Panc1 (cell line): Measurements from ENCODE around the gene PTPRS. TPM values are rescaled to one million over a fixed set of nuclear protein-coding genes. Genes with fewer than 3 reads are reported as not detected.

Experiments used
- ATAC-seq: fragments of 200-7000 bp; cut with Tn5 transposase; 2 replicates; pipeline ENCODE4 v1.9.1; 2020; ENCODE audit warnings: mild to moderate bottlenecking, moderate library complexity
- BruUV-seq: library from RNA; stranded (reverse); fragments of 400-500 nt; replicated peaks from 2 replicates; lab custom pipeline; 2021; lab: Mats Ljungman, UMichigan
- CTCF ChIA-PET: fragments of 300-600 bp; sonication (Branson Sonifier 250); formaldehyde crosslinking; loops from one replicate; lab custom pipeline; 2022; ENCODE audit warnings: antibody characterized with exemption; lab: Charles Lee
- POLR2A ChIA-PET: fragments of 300-600 bp; sonication (Branson Sonifier 250); formaldehyde crosslinking; loops from one replicate; lab custom pipeline; 2022; ENCODE audit warnings: antibody characterized with exemption; lab: Charles Lee
- DNase-seq: peaks from one replicate; pipeline ENCODE4 v3.0.0-alpha.2; 2010; ENCODE audit warnings: low read depth, low spot score
- H3K27ac ChIP-seq: 2 replicates; pipeline ENCODE4 v1.5.1; 2011; ENCODE audit warnings: mild to moderate bottlenecking, low read length, inconsistent platforms
- H3K27me3 ChIP-seq: fragments of 200-500 bp; sonication (Bioruptor generic); 2 replicates; pipeline ENCODE4 v1.6.0; 2014; ENCODE audit warnings: low read length, inconsistent platforms; ENCODE audit not compliant: control insufficient read depth, insufficient read depth
- H3K36me3 ChIP-seq: fragments of 200-500 bp; sonication (Bioruptor generic); 2 replicates; pipeline ENCODE4 v1.5.1; 2014; ENCODE audit warnings: inconsistent platforms, mild to moderate bottlenecking, low read length, moderate library complexity; ENCODE audit not compliant: control insufficient read depth, insufficient read depth
- H3K4me1 ChIP-seq: 2 replicates; pipeline ENCODE4 v1.5.1; 2011; ENCODE audit warnings: inconsistent platforms, mild to moderate bottlenecking, low read length, moderate library complexity; ENCODE audit not compliant: control insufficient read depth, insufficient read depth
- H3K4me3 ChIP-seq, 2 experiments: 2 replicates each; pipeline ENCODE4 v1.5.1; 2011 to 2012; ENCODE audit warnings: low read depth in 2 of 2, low read length in 2 of 2, mild to moderate bottlenecking in 2 of 2, inconsistent platforms in 1 of 2, moderate library complexity in 1 of 2
- H3K9me3 ChIP-seq: fragments of 200-500 bp; sonication (Bioruptor generic); 2 replicates; pipeline ENCODE4 v1.5.1; 2014; ENCODE audit warnings: low read depth, mild to moderate bottlenecking, inconsistent platforms, low read length, moderate library complexity; ENCODE audit not compliant: control insufficient read depth, insufficient read depth
- POLR2AphosphoS5 ChIP-seq: IDR thresholded peaks from 2 replicates; pipeline ENCODE4 v1.6.1; 2012; ENCODE audit warnings: mild to moderate bottlenecking, low read depth, low read length, moderate library complexity
- REST ChIP-seq, 2 experiments: IDR thresholded peaks; 2 replicates each; pipeline ENCODE4 v1.6.1; 2011 to 2012; ENCODE audit warnings: low read depth in 2 of 2, control low read depth in 1 of 2, low read length in 1 of 2, mild to moderate bottlenecking in 1 of 2, moderate library complexity in 1 of 2; ENCODE audit not compliant: insufficient read depth in 1 of 2
- SIN3A ChIP-seq: IDR thresholded peaks from 2 replicates; pipeline ENCODE4 v1.6.1; 2012; ENCODE audit warnings: low read depth, mild to moderate bottlenecking, low read length, moderate library complexity, borderline replicate concordance; ENCODE audit not compliant: insufficient read depth
- TCF7L2 ChIP-seq: IDR thresholded peaks from 2 replicates; pipeline ENCODE4 v1.6.1; 2011; ENCODE audit warnings: mild to moderate bottlenecking, low read depth, low read length, inconsistent platforms
- in situ Hi-C: cut with HindIII; loops from 2 replicates; pipeline ENCODE4 v1.10.0; 2016; ENCODE audit warnings: low sequenced_read_pairs, low pct_unique_long_range_greater_than_20kb
- intact Hi-C: fragments of 100-400 bp; cut with micrococcal nuclease; formaldehyde crosslinking; loops from one replicate; pipeline ENCODE4 v1.10.0; 2022; ENCODE audit not compliant: unreplicated experiment
- total RNA-seq: library from RNA; stranded (reverse); gene quantifications from one replicate; pipeline ENCODE4 v1.2.1, GENCODE V29; 2021; ENCODE audit not compliant: unreplicated experiment
- TF ChIP-seq, protein P1 (sequence below): fragments of 450-650 bp; IDR thresholded peaks from 2 replicates; pipeline ENCODE4 v1.5.1; 2017; ENCODE audit warnings: mild to moderate bottlenecking

The PTPRS gene
- total RNA-seq, 1 experiment from 2014 or later: 85.4 TPM

DNA sequence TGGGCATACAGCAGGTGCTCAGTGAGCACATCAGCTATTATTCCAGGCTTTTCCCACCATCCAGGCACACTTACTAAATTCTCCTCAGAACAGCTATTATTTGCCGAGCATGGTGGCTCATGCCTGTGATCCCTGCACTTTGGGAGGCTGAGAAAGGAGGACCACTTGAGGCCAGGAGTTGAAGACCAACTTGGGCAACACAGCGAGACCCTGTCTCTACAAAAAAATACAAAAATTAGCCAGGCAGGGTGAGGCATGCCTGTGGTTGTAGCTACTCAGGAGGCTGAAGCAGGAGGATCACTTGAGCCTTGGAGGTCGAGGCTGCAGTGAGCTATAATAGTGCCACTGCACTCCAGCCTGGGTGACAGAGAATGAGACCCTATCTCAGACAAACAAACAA is 35.4 kb downstream of the PTPRS start:
- in situ Hi-C loops: no loop called here
- POLR2A ChIA-PET: no interaction called here
- CTCF ChIA-PET: no interaction called here
- no peaks in the 10 kb centered on the region for H3K27me3 ChIP-seq
- H3K9me3 ChIP-seq: no peaks in the 10 kb centered on the region
- H3K36me3 ChIP-seq: no peaks in the 10 kb centered on the region
- TF ChIP-seq, protein P1, sequence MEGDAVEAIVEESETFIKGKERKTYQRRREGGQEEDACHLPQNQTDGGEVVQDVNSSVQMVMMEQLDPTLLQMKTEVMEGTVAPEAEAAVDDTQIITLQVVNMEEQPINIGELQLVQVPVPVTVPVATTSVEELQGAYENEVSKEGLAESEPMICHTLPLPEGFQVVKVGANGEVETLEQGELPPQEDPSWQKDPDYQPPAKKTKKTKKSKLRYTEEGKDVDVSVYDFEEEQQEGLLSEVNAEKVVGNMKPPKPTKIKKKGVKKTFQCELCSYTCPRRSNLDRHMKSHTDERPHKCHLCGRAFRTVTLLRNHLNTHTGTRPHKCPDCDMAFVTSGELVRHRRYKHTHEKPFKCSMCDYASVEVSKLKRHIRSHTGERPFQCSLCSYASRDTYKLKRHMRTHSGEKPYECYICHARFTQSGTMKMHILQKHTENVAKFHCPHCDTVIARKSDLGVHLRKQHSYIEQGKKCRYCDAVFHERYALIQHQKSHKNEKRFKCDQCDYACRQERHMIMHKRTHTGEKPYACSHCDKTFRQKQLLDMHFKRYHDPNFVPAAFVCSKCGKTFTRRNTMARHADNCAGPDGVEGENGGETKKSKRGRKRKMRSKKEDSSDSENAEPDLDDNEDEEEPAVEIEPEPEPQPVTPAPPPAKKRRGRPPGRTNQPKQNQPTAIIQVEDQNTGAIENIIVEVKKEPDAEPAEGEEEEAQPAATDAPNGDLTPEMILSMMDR: no peak
- TF ChIP-seq SIN3A (no peak), REST (IDR thresholded peaks at IDR 0.05; ENCODE audit: insufficient read depth in 1 of 2, low read depth in 2 of 2, low read length in 1 of 2) (no peak), POLR2AphosphoS5 (no peak), TCF7L2 (no peak)
- ATAC-seq: no peak
- DNase-seq: no peak
- intact Hi-C loops: no loop called here
- no peak overlapping the region for H3K27ac ChIP-seq
- H3K4me3 ChIP-seq: no peak overlapping the region
- H3K4me1 ChIP-seq: peaks cover 3% of the 10 kb centered on the region; the same call in 1 of the 2 replicates
- no TSS peak for BruUV-seq

DNA sequence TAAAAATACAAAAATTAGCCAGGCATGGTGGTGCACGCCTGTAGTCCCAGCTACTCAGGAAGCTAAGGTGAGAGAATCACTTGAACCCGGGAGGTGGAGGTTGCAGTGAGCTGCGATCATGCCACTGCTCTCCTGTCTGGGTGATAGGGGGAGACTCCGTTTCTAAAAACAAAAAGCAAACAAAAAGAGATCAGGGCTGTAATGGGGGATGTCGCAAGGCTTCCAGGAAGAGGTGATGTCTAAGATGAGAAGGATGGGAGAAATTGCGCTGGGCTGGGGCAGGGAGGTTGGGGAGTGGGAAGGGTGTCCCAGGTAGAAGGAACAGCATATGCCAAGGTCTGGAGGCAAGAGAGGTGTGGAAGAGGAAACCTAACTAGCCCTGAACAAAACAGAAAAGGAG is 36.1 kb downstream of the PTPRS start:
- ATAC-seq: no peak
- in situ Hi-C loops (no loop called here), intact Hi-C loops (no loop called here)
- Histone ChIP-seq H3K27me3 (no peaks in the 10 kb centered on the region), H3K4me1 (peaks cover 3% of the 10 kb centered on the region; the same call in 1 of the 2 replicates), H3K36me3 (no peaks in the 10 kb centered on the region), H3K4me3 (no peak overlapping the region), H3K27ac (no peak overlapping the region), H3K9me3 (no peaks in the 10 kb centered on the region)
- no peak for DNase-seq
- TF ChIP-seq, protein P1: no peak
- TF ChIP-seq POLR2AphosphoS5 (no peak), TCF7L2 (no peak), REST (IDR thresholded peaks at IDR 0.05; ENCODE audit: insufficient read depth in 1 of 2, low read depth in 2 of 2, low read length in 1 of 2) (no peak), SIN3A (no peak)
- BruUV-seq: no TSS peak
- CTCF ChIA-PET: no interaction called here
- POLR2A ChIA-PET: no interaction called here
